ENCODE data around the gene AP3S1.

AP3S1 gene

GRCh38 chr5:115829913-115830312 is 11.8 kb upstream of the AP3S1 start:
- no peak for DNase-seq

GRCh38 chr5:115831163-115831768 is 10.5 kb upstream of the AP3S1 start:
- no peak for DNase-seq

- no peak for DNase-seq
These were observed 6.3 kb upstream of the AP3S1 start for GRCh38 chr5:115835481-115835880.

DNA sequence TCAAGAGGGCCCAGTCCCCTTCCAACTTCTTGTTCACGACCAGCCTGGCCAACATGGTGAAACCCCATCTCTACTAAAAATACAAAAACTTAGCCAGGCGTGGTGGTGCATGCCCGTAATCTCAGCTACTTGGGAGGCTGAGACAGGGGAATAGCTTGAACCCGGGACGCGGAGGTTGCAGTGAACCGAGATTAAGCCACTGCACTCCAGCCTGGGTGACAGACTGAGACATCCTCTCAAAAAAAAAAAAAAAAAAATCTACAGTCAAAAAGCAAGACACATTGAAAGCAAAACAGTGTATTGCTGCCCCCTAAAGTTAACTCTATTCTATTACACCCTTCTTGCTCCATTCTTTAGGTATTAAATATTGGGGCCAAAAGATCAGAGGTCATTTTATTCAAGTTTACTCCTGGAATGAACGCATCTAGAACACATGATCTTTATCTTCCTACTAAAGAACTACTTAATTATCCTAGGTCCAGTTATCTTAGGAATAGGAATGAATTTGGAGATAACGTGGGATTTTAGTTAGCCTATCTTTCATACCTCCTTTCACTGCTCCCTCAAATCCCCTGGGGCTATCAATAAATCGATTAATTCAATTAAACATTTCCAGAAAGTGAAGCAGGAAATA is 2.7 kb upstream of the AP3S1 start:
- DNase-seq, result no peak

GRCh38 chr5:115840873-115841272 is 862 bp upstream of the AP3S1 start:
- no peak for DNase-seq

DNA sequence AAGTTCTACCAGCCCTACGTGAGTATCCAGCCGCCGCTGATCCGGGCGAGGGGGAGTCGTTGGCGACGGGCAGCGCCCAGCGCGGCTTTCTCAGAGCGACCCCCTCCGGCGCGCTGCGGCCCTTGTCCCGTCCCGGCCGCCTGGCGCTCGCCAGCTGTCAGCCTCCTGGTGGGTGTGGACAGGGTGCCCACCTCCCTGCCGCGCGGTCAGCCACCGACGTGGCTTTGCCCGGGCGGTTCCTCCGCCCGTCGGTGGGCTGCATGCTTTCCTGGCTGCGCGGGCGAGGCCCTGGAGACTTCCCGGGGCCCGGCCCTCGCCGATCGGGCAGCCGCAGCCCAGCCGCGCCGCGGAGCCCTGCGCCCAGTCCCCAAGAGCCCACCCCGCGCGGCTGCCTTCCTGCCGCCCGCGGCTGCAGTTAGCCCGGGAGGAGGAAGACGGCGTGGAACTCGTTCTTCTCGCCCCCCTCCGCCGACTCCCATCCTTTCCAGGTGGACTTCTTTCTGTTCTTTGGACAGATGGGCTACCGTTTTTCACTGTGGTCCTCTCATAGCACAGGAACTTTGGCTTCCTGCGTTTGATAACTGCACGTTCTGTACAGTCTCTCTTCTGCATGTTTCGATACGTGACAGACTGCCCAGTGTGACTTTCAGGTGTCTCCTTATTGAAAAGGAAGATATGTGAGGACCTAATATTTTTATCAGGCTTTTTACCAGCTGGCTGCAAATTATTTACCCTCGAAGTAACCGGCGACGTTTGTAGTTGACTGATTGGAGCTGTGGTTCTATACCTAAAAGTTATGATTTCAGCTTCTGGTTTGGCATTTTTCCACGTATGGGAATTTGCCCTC is 577 bp downstream of the AP3S1 start:
- no peak for DNase-seq

DNA sequence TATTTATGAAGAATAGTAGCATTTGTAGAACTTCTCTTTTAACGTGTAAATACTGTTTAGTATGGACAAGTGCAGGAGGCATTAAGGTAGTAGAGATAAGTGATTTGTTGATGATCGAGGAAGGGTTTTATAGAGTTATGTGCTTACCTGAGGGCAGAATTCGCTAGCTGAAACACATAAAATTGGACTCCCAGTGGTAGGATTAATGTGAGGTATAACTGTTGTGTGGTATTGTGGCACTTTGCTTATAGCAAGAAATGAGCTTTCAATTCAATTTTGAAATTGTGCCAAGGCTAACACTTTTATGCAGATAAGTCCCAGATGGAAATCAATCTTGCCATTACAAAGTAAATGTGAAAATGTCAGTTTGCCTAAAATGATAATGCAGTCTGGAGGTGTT is 1.2 kb downstream of the AP3S1 start:
- DNase-seq, result no peak

- DNase-seq, result no peak
These were observed 1.9 kb downstream of the AP3S1 start for GRCh38 chr5:115843444-115844130.

- no peak for DNase-seq
These were observed 2.6 kb downstream of the AP3S1 start for GRCh38 chr5:115844321-115844817.

- no peak for DNase-seq
These were observed 5.6 kb downstream of the AP3S1 start for GRCh38 chr5:115847290-115847689.

DNA sequence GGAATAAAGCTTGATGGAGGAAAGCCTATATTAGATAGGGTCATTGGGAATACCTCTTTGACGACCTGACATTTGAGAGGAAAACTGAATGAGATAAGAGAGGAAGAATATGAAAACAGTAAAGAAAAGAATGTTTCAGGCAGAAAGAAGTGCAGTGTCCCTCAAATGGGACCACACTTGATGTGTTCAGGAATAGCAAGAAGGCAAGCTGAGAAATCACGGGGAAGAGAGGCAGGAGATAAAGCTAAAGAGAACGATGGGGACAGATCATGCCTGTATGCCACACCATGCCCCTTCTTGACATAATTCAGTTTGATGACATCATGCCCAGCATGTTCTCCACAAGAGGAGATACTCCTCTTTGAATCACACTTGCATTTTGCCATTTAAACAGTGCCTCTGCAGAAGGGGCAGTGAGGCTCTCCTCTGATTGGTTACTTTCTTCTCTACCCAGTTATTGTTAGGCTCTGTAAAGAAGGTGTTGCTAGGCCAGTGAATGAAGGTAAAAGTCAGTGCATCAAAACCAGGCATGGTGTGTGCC is 7.6 kb downstream of the AP3S1 start:
- DNase-seq, result no peak

- DNase-seq, result no peak
These were observed 9.1 kb downstream of the AP3S1 start for GRCh38 chr5:115850744-115851416.

GRCh38 chr5:115854139-115854538 is 12.4 kb downstream of the AP3S1 start:
- DNase-seq, result no peak

- no peak for DNase-seq
These were observed 14.2 kb downstream of the AP3S1 start for GRCh38 chr5:115855959-115856358.

- no peak for DNase-seq
These were observed 15.3 kb downstream of the AP3S1 start for GRCh38 chr5:115857057-115857479.

DNA sequence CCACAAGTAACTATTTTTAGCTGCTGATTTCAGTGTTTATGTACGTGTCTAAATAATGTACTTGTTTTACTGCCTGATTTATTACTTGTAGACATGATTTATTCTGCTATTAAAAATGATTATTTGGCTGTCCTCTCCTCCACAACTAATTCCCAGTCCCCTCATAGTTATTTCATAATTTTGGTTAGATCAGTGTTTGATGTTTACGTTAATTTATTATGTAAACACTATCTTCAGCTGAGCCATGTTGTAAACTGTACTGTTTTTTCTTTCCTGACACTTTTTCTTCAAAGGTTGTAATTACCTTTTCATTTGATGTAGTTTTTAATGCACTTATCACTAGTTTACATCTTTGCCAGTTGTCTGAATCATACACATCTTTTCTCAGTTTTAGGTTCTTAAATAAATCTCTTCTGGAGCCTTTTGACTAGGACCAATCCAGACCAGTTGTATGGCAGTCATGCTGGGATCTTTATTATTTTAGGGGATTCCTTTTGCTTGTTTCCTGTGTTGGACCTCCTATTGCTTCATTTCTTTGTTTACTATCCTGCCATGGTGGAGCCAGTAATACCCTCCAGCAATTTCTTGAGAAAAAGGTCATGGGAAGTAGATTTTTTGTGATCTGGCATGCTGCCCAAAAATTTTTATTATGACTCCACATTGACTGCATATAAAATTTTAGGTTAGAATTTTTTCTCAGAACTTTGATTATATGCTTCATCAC is 16.1 kb downstream of the AP3S1 start:
- no peak for DNase-seq

GRCh38 chr5:115858396-115858795 is 16.7 kb downstream of the AP3S1 start:
- DNase-seq, result no peak

DNA sequence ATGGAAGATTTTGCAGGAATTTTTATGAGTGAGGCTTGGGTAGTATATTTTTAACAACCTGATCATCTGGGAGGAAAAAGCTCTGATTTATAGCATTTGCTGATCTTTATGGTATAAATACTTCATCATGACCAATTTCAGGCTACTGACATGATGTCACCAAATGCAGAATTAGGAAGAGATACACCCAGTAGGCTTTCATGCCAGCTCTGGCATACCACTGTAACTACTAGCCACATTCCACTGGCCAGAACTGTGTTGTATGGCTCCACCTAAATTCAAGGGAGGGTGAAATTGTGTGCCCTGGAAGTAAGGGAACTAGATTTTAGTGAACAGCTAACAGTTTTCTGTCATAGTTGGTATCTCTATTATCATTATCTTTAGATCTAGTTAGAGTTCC is 17.6 kb downstream of the AP3S1 start:
- no peak for DNase-seq

DNA sequence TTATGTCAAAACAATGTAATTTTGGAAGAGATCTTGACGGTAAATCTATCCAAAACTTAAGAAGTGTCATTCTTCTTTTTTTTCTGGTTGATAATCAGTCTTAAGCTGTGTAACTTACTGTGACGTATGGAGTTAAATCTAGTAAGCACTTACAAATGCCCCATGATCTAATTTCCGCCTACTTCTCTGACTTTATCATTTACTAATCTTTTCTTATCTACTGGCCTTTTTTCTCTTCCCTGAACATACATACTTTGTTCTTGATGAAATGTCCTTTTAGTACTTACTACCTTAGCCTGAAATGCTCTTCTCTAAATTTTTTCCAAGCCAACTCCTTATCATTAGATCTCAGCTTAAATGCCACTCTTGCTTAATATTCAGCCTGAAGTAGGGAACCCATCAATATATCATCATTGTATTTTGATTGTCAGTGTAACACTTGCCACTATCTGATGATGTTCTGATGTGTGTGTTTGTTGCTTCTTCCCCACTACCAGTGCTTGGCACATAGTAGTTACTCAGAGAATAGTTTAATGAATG is 27.6 kb downstream of the AP3S1 start:
- DNase-seq, result no peak

DNA sequence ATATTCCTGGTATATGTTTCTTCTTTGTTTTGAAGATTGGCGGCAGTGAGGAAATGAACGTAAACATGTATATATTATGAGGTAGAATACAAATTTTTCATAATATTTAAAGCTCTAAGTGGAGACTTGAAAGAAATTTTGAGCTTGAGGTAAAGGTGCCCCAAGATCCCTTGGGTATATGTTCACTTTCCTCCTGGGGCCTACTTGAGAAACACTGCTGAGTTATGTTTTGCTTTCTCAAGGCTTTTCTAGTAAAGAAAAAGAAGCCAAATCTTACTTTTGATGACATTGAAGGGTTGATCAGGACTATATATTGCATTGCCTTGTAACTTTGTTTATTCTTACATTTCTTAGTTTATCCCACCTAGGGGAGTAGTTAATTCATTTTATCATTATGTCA is 30.7 kb downstream of the AP3S1 start:
- DNase-seq, result no peak

- DNase-seq, result no peak
These were observed 31.7 kb downstream of the AP3S1 start for GRCh38 chr5:115873392-115873791.
